ENCODE measurements around the gene RREB1.

Gene RREB1

DNA sequence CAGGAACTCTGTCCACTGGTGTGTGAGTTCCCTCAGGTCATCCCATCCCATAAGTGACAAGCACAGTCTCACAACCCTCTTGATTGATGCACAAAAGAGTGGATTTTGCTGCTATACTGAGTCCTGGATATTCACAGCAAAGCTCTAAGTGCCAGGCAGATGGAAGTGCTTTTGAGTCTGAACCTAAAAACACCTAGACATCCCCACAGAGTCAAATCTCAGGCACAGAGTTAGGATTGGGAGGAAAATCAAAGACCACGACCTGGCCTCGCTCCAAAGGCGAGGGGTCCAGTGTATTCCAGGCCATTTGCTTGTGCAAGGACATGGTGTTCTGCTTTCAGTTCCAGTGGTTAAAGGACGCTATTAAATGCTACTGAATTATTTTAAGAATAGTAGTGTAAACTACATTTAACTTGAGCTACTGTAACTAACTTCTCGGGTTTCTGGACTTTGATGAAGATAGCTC is 56.8 kb downstream of the RREB1 start:
- DNase-seq = no peak

DNA sequence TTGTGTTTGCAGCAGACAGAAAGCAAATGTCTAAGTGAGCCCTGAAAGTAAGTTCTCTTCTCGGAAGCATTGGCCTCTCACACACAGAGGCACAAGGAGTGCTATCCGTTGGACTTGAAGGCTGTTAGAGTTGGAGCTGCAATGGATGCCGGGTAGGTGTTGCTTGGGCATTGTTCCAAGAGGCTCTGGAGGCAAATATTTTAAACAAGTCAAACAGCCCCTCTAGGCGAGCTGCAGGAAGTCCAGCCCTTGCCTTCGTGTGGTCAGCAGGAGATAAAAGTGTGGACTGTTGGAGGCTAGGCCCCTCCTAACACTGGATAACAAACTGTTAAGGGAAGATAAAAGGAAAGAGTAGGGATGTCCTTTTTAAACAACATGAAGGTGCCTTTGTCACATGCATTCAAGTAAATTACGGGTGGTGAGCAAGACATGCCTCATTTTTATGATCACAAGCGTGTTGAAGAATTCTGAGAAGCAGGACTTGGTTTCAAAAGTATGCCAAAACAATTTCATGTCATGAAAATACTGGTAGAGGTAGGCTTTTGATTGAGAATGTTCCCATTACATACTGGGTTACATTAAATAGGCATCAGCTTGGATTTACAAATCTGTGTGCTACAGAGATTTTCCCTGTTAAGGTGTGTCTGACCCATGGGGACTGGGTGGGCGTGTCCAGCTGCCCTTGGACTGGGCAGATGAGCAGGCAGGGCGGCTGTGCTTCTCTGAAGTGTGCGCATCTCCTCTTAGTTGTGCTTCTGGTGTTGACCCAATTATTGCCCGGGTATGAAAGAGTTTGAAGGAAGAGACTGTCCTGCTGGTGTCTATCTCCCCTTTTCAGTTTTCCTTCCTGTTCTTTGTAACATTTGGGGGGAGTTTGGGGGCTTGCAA is 57.5 kb downstream of the RREB1 start:
- DNase-seq = no peak

DNA sequence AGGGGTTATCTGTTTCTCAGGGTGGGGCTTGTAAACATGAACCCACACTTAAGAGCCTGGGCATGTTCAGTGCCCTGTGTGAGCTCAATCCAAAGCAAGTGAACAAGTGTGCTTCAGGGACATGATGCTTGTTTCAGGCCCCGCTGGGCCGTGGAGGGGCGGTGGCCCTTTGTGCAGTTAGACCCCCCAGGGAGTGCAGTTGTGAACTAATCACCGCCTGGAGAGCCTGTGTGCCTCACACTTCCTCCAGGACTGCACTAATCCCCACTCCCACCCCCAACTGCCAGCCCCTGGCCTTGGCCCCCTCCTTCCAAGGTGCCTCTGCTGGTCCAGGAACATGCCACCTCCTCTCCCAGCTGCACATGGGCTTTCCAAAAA is 58.1 kb downstream of the RREB1 start:
- peak; percentile 35 for DNase-seq

DNA sequence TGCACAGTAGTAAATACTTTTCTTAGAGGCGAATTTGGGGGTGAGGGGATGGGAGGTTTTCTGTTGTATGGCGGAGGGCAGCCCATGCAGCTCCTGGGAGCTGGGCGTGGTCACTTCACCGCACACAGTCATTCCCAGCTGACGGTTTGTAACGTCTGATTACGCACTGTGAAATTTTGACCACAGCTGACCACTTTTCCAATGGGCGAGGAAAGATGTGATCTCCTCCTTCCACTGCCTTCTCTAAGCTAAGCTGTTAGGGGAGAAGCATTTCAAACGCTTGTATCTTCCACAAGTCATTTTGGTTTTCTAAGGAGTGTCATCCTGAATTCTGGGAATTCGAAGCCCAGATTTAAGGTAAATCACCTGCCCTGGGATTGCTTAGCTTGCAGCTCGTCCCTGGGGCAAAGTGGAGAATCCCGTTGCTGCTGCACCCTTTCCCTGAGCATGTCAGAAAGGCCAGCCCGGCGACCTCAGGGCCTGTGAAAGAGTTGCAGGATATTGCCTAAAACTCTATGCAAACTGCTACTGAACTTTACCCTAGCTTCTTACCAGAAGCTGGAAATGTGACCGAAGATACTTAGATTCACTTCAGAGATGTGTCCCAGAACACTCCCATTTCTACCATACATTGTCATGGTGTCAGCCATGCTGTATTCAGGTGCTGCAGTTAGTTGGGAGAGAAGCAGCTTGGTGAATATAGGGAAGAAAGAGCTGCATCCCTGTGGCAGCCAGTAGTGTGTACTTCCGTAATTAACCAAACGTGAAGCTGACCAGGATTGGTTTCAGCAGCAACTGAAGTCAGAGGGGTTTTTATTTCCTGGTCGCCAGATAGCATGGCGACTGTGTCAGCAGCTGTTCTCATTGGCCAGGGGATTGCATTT is 58.9 kb downstream of the RREB1 start:
- no peak for DNase-seq

DNA sequence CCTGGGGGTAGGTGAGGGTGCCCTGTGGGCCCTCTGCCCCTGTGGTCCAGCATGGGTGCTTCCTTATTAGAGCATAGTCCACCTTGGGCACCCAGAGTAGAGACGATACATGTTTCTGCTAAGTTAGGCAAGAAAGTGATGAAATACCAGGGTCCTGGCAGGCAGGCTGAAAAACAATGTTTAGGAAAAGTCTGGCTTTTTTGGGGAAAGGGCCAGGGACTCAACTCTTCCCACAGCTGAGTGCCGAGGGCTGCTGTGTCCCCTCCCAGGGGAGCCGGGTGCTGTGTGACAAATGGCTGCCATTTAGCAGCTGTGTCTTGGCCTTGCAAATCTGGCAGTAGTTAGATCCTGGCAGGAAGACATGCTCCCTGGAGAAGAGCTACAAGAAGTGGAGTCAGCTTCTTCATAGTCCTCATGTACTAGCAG is 61.5 kb downstream of the RREB1 start:
- DNase-seq = peak; percentile 50

DNA sequence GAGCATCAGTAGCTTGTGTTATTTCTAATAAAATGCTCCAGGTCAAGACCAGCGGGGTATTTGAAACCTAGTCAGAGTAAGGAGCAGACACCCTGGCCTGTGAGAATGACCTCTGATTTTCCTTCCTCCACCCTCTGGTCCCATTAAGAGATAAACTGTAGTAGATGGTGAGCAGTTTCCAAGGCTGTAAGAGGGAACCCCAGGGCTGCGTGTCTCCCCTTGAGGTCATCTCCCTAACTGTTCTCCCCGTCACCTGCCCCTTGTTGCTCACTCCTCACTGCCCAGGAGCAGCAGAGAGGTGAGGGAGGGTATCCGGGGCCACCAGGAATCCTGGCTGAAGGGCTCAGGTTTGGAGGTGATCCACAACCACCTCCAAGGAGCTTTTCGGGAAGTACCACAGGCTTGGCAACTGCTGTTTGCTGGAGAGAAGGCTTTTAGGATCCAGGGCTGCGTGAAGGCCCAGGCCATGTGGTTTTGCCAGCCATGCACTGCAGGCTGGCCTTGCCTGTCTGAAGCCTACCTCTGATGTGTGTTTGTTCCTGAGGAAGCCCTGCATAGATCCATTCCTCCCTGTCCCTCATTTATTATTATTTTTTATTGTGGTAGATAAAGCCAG is 62.5 kb downstream of the RREB1 start:
- DNase-seq = no peak

DNA sequence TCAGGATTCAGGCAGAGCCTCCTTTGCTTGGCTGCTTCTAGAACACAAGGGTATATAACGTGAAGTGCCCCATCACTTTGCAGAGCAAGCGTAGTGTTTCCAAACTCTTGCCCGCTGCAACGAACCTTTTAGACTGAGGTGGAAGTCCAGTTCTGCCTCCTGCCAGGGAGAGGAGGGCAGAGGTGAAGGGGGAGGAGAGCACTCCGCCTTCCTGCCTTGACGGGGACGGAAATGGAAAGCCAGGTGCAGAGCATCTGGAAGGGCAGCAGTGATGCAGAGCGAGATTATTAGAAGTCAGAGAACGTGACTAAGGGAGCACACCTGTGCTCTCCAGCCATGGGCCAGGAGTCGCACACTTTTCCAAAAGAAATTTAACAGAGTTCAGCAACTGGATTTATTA is 63.4 kb downstream of the RREB1 start:
- no peak for DNase-seq

DNA sequence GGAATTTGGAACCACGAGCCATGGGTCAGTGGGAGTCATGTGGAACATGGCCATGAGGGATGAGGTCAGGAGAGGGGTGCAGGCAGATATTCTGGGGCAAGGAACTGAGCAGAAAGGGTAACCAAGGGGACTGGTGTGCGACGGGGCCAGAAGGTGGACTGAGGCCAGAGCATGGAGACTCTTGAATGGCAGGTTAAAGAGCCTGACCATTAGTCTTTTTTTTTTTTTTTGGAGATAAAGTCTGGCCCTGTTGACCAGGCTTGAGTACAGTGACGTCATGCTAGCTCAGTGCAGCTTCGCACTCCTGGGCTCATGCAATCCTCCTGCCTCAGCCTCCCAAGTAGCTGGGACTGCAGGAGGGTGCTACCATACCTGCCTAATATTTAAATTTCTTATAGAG is 64.0 kb downstream of the RREB1 start:
- DNase-seq = no peak

DNA sequence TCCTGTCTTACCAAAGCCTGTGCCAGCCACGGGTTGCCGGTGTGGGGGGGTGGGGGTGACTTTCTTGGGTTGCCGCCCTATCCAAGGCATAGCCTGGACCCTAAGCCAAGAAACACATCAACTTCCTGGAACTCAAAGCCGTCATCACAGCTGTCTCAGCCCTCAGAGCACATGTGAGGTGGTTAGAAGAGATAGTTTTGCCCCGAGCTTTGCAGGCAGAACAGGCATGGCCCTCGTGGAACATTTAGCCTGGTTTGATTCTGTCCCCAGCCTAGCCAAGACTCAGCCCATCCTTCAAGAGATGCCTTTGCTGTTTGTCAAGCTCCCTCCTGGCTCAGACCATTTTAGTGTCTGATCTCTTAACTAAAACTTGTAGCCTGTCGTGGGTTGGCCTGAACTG is 64.9 kb downstream of the RREB1 start:
- peak; percentile 74 for DNase-seq

DNA sequence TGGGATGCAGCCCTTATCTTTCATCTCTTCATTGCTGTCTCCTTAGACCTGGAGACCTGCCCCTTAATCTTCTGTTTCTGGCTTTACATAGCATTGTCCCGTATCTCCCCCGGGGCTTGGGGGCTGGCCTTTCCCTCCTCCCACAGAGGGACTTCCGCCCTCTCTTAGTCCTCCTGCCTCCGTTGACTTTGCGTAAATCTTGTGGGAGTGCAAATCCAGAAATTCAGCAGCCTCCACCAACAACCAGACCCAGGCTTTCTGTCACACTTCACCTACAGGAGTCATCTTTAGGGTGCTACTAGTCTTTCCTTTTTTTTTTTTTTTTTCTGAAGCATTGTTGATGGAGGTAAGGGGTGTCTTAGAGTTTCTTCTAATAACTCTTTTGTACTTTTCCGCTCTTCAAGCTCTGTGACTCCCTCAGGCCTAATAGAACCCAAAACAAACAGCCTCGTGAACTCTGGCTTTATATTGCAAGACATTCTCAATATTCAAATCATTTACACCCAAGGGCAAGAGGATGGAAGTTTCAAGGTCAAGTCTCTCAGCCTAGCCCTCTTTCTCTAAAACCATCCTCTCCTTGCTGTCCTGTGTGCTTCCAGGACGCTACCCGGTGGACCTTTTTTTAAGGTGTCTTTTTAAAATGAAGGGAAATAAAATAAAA is 66.2 kb downstream of the RREB1 start:
- DNase-seq = no peak

DNA sequence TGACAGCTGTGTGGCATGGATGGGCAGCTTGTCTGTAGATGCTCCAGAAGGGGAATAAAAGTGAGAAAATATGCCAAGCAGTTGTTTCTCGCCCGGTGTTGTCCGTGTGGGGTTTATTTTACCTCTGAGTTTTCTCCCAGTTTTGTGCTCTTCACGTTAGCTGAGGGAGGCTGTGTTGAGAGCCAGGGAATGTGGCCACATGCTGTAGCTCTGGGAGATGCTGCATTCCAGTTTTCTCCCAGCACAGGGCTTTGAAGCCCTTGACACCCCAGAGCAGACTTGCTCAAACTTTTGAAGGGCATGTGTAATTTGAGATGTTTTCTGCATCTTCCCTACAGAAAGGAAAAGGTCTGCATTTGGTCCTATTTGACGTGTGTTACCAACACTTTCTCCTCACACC is 67.7 kb downstream of the RREB1 start:
- DNase-seq = peak; percentile 59

DNA sequence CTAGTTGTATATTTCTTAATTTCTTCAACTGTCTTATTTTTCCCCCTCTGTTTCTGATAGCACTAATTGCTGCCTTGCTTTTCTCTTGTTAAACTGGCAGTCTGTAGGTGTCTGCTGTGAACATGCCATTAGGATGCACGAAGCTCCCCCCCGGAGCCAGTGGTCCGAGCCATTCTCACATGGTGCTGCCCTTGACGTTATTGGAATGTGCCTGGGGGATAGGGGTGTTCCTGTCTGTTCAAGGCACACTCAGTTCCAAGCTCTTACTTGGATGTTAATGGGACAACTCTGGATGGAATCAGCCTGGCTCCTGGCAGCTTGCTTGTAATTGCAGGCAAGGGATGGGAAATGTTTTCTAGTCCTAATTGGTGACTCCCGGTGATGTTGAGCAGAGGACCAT is 68.4 kb downstream of the RREB1 start:
- DNase-seq = peak; percentile 24

DNA sequence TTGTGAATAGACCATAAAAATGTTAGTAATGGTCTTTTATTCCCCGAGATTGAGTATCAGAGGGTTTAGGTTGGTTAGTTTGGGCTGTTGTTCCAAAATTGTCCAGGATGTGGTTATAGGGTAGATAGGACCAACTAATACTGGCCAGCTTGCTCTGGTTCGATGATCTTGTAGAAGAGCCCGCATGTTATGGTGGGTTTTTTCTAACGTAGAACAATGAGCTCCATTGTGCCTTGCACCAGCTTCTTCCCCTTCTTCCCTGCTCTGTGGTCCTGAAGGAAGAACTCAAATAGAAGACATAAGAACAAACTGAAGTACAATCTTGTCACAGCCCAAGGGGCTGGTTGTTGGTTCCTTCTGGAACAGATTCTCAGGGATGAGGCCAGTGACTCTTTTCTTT is 70.5 kb downstream of the RREB1 start:
- no peak for DNase-seq

DNA sequence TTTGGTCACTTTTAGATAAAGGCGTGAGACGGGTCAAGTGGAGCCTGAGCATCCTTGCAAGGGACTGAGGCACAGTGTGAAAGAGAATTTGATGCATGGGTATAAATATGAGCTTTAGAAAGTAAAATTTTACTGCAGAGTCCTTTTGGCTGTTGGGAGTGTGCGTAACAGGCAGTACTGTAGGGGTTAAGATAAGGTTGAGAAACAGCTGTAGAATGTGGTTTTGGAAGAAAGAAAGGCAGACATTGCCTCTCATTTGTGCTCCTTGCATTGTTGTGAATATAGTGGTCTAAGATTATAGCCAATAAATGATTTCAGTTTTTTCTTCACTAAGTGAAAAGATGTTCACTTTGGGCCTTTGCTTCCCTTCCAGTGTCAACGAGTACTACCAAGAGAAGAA is 73.0 kb downstream of the RREB1 start:
- DNase-seq = no peak

DNA sequence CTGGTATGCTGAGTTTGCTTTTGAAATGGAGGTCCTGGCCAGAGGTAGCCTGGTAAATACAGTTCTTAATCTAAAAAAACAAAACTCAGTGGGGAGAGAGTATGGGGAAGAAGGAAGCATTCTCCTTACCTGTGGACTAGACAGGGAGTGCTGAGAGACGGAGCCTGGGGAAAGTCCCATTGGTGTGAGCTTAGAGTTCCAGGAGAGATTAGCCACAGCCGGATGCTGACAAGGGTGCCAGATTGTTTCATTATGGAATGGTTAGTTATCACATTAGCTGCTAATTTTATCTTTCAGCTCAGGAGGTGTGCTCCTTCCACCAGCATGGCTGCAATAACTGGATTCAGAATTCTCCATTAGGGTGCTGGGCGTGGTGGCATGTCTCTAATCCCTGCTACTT is 75.9 kb downstream of the RREB1 start:
- DNase-seq = no peak

DNA sequence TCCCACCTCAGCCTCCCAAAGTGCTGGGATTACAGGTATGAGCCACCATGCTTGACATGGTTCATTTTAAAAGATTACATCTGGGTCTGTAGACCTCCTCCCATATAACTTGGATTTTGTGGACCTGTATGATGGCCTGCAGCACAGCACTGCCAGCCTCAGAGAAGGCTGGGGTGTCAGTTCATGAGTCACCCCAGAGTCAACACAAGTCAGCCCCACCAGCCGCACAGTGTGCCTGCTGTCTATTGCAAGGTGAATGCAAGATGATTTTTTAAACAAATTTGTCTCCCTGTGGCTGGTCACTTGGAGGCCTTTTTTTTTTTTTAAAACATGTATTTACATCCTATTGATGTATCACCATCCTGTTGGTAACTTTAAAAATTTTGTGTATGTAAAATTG is 76.7 kb downstream of the RREB1 start:
- DNase-seq = no peak

DNA sequence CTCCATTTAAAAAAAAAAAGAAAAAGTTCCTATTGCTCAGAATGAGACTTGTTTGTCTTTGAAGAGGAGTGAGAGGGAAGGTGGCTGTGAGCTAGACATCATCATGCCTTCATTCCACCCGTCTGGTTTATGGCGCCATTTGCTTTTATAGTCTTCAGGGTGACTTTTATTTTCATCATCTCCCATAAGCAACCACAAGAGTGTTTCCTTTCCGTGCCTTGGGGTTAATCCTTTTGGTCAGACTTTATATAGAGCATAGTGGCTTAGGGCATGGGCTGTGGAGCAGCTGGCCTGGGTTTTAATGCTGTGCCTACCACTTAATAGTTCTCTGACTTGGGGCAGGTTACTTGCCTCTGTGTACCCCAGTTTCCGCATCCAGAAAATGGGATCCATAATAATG is 77.8 kb downstream of the RREB1 start:
- no peak for DNase-seq

DNA sequence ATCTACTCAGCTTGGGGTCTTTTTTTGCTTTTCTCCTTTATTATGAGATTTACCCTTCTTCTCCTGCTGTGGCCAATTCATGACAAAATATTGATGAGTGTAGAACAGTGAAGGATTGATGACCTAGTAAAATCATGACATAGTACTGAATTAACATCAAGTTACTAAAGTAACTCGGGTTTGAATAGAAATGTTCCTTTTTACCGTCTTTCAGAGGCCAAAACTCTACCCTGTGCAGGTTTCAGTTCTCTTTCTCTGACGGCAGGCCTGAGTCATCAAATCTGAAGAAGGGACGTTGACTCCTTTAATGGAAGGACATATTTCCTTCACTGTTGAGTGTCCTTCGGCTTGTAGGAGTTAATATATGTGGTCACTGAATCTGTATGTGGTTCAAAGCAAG is 80.7 kb downstream of the RREB1 start:
- DNase-seq = no peak

DNA sequence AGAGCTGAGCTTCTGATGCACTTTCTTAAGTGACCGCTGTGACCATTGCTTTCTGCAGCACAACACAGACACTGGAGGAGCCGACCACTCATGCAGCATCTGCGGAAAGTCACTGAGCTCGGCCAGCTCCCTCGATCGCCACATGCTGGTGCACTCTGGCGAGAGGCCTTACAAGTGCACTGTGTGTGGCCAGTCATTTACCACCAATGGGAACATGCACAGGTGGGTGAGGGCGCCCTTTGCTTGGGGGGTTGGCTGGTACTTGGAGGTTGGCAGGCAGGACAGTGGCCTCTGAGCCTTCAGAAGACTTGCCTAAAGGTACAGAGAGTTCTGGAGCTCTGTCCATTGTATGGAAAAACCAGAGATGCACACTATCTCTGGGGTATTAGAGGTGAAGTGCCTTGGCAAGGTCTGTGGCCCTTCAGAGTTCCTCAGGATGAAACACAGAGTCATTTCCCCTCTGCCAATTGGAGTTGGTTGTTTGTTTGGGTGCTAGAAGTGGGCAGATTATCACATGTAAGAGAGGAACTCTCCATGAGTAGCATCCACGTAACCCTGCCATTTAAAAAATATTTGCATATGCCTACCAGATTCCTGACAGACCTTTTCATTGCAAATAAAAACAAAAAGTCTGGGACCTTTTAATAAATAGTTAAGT is 81.5 kb downstream of the RREB1 start:
- no peak for DNase-seq

DNA sequence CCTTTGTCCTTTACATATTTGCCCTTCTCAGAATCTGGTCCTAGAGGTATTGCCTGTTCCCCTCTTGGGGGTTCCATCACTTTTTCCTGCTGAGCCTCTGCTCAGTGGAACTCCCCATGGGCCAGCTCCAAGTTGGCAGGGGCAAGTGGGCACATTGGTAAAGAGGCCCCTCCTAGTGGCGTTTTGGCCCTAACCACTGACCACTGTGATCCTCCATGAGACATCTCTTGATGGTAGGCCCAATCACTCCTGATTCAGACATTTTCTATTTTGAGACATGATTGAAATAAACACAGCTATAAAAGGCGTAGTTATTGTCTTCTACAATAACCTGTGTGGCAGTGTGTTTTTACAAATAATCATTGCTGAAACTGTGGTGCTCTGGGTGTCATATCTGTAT is 83.0 kb downstream of the RREB1 start:
- DNase-seq = no peak

DNA sequence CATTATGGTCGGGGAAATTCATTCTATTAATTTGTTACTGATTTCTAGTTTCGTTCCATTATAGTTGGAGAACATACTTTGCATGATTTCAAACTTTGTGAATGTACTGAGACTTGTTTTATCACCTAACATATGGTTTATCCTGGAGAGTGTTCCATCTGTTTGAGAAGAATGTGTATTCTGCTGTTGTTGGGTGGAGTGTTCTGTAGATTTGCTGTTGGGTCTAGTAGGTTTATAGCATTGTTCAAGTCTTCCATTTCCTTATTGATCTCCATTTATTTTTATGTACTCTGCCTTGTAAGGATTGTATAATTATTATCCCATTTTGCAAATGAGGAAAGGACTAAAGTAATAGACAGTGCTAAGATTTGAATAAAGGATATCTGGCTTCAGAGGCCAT is 85.4 kb downstream of the RREB1 start:
- no peak for DNase-seq

DNA sequence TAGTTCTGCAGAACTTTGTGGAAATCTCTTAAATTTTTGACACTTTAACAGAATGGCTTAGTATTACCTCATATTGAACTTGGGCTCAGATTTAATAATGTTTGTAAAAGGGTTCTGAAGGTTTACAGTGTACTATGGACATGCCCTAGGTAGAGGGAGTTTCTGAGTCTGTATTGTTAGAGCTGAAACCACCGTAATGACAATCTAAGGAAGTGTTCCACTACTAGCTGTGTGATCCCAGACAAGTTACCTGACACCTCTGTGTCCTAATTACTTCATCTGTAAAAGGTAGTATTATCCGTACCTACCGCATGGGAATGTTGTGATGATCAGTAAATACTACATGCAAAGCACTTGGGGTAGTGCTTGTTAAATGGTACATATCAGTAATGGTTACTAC is 86.9 kb downstream of the RREB1 start:
- DNase-seq = no peak

Data from fibroblast of skin of scalp (primary cell).